Breast epithelium (tissue), 4 donors: ENCODE results near the gene CCDC3. TPM values are rescaled to one million over a fixed set of nuclear protein-coding genes. Genes with fewer than 3 reads are reported as not detected.

ENCODE experiments used
- DNase-seq, 2 donors: peaks; one replicate each; pipeline ENCODE4 v3.0.0-alpha.2; 2019; ENCODE audit warnings: low spot score in 2 of 2
- H3K27ac ChIP-seq, 2 donors: fragments of 200-600 bp; sonication (generic) in 1 of 2; one replicate each; pipeline ENCODE4 v1.5.1; 2016 to 2019; ENCODE audit warnings: mild to moderate bottlenecking in 1 of 2
- H3K27me3 ChIP-seq, 2 donors: fragments of 200-600 bp; sonication (generic) in 1 of 2; one replicate each; pipeline versions ENCODE4 v1.5.1 to v1.6.0; 2017 to 2019; ENCODE audit warnings: control low read depth in 1 of 2, mild to moderate bottlenecking in 1 of 2
- H3K36me3 ChIP-seq: fragments of 200-600 bp; one replicate; pipeline ENCODE4 v1.5.1; 2019
- H3K4me1 ChIP-seq, 2 donors: fragments of 200-600 bp; sonication (generic); one replicate each; pipeline ENCODE4 v1.5.1; 2016 to 2019; ENCODE audit warnings: control low read depth in 1 of 2
- H3K4me3 ChIP-seq, 3 donors: fragments of 200-600 bp; sonication (generic); 1 replicate in 2 of 3; 2 replicates in 1 of 3; pipeline ENCODE4 v1.5.1; 2016 to 2019; ENCODE audit warnings: mild to moderate bottlenecking in 3 of 3, moderate library complexity in 2 of 3
- H3K9me3 ChIP-seq, 2 donors: fragments of 200-600 bp; sonication (generic) in 1 of 2; one replicate each; pipeline ENCODE4 v1.5.1; 2016 to 2019; ENCODE audit warnings: control low read depth in 1 of 2
- POLR2A ChIP-seq: fragments of 450-650 bp; IDR thresholded peaks from one replicate; pipeline ENCODE4 v1.6.1; 2016; ENCODE audit warnings: antibody characterized with exemption, mild to moderate bottlenecking, moderate library complexity
- POLR2AphosphoS5 ChIP-seq, 3 donors: sonication (generic); formaldehyde crosslinking; IDR thresholded peaks; one replicate each; pipeline ENCODE4 v1.6.1; 2017; ENCODE audit warnings: antibody characterized with exemption in 3 of 3
- intact Hi-C: fragments of 100-400 bp; cut with DNase I; formaldehyde crosslinking; loops from one replicate; pipeline ENCODE4 v1.15.1; 2023; ENCODE audit warnings: low total_unique reads
- total RNA-seq, 3 donors: library from RNA; depleted of rRNA; stranded (reverse); fragments of >200 nt; gene quantifications; one replicate each; pipeline ENCODE4 v1.1.0, GENCODE V29; 2016
- TF ChIP-seq, protein P1 (sequence below), 3 donors: fragments of 450-650 bp; IDR thresholded peaks; one replicate each; pipeline ENCODE4 v1.5.1; 2016 to 2017; ENCODE audit warnings: antibody characterized with exemption in 3 of 3, mild to moderate bottlenecking in 3 of 3, moderate library complexity in 3 of 3

Gene CCDC3
- total RNA-seq, 3 donors from 2014 or later, result 8.2 to 13.0 (median 9.8) TPM

DNA sequence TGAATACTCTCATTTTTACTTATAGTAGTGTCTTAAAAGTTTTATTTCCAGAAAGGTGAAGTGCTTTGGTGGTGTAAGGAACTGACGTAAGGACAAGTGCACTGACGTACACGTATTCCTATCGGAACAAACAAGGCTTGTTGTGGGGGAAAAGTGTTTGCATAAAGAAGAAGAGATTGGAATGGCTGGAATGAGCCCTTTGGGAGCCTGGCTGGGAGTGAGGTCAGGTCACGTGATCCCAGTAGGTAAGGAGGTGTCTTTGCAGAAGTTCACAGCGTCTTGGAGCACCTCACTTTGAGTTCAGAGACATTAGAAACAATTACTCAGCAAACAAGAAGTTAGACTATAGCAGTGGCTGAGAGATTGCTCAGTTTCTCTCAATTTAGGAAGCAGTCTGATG is 104.2 kb downstream of the CCDC3 start:
- no peaks in the 10 kb centered on the region for H3K27me3 ChIP-seq
- no peak for TF ChIP-seq POLR2AphosphoS5 (IDR thresholded peaks at IDR 0.05)
- no peak for TF ChIP-seq POLR2A
- TF ChIP-seq, protein P1, sequence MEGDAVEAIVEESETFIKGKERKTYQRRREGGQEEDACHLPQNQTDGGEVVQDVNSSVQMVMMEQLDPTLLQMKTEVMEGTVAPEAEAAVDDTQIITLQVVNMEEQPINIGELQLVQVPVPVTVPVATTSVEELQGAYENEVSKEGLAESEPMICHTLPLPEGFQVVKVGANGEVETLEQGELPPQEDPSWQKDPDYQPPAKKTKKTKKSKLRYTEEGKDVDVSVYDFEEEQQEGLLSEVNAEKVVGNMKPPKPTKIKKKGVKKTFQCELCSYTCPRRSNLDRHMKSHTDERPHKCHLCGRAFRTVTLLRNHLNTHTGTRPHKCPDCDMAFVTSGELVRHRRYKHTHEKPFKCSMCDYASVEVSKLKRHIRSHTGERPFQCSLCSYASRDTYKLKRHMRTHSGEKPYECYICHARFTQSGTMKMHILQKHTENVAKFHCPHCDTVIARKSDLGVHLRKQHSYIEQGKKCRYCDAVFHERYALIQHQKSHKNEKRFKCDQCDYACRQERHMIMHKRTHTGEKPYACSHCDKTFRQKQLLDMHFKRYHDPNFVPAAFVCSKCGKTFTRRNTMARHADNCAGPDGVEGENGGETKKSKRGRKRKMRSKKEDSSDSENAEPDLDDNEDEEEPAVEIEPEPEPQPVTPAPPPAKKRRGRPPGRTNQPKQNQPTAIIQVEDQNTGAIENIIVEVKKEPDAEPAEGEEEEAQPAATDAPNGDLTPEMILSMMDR (IDR thresholded peaks at IDR 0.05), result no peak
- no peak overlapping the region for H3K4me3 ChIP-seq
- no peak for DNase-seq
- no peak overlapping the region for H3K27ac ChIP-seq
- H3K4me1 ChIP-seq, result no peaks in the 10 kb centered on the region
- H3K9me3 ChIP-seq, result peaks cover 0 to 13% of the 10 kb centered on the region in 2 donors
- intact Hi-C loops, result no loop called here
- no peaks in the 10 kb centered on the region for H3K36me3 ChIP-seq

DNA sequence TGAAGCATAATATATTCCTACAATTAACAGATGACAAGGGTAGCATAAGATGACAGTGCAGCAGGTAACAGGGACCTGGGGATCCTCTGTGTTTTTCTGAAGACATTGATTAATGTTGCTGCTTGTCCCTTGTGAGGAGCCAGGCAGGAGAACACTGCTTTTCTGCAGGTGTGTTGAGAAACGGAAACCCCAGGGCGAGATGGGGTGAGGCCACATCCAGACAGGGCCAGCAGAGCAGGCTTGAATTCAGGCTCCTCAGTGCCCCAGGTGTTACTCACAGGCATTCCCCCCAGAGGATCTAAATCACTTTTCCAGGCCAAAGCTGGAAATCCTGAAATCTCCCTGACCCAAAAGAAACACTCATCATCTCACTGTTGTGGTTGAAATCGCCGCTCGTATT is 105.3 kb downstream of the CCDC3 start:
- TF ChIP-seq, protein P1 (IDR thresholded peaks at IDR 0.05), result no peak
- TF ChIP-seq POLR2AphosphoS5 (IDR thresholded peaks at IDR 0.05) (no peak), POLR2A (no peak)
- H3K4me1 ChIP-seq, result no peaks in the 10 kb centered on the region
- intact Hi-C loops, result no loop called here
- H3K4me3 ChIP-seq, result no peak overlapping the region
- DNase-seq, result no peak
- no peak overlapping the region for H3K27ac ChIP-seq
- H3K9me3 ChIP-seq, result peaks cover 0 to 13% of the 10 kb centered on the region in 2 donors
- H3K27me3 ChIP-seq, result no peaks in the 10 kb centered on the region
- H3K36me3 ChIP-seq, result no peaks in the 10 kb centered on the region

DNA sequence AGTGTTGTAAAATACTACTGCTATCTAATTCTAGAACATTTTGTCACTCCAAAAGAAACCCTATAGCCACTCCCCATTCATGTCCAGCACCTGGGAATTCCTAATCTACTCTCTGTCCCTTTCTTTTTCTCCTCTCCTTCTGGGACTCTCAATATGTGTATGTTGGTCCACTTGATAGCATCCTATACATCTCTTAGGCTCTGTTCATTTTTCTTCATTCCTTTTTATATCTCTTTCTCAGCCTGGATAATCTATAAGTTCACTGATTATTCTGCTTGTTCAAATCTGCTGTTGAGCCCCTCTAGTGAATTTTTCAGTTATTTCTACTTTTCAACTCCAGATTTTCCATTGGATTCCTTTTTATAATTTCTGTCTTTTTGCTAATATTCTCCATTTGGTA is 108.6 kb downstream of the CCDC3 start:
- TF ChIP-seq, protein P1 (IDR thresholded peaks at IDR 0.05), result no peak
- TF ChIP-seq POLR2A, result no peak
- TF ChIP-seq POLR2AphosphoS5 (IDR thresholded peaks at IDR 0.05), result no peak
- H3K27ac ChIP-seq, result no peak overlapping the region
- no peaks in the 10 kb centered on the region for H3K36me3 ChIP-seq
- no peak for DNase-seq
- H3K27me3 ChIP-seq, result no peaks in the 10 kb centered on the region
- peaks cover 0 to 18% of the 10 kb centered on the region in 2 donors for H3K9me3 ChIP-seq
- no peaks in the 10 kb centered on the region for H3K4me1 ChIP-seq
- intact Hi-C loops, result no loop called here
- no peak overlapping the region for H3K4me3 ChIP-seq

DNA sequence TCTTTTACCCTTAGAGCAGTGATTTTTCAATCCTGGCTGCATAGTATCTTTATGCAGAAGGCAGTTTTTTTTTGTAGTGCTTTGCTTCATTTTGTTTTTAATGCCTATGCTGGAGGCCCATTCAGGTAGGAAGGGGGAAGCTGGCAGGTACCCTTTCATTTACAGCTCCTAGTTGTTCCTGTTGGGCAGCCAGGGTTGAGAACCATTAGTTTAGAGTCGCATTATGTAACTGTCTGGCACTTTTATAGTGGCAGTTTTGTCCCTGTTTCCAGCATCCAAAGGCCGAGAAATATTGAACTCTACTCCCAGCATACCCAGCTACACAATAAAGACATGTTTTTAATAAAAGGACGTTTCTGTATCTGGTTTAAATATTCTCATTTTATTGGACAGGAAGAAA is 110.6 kb downstream of the CCDC3 start:
- intact Hi-C loops, result no loop called here

DNA sequence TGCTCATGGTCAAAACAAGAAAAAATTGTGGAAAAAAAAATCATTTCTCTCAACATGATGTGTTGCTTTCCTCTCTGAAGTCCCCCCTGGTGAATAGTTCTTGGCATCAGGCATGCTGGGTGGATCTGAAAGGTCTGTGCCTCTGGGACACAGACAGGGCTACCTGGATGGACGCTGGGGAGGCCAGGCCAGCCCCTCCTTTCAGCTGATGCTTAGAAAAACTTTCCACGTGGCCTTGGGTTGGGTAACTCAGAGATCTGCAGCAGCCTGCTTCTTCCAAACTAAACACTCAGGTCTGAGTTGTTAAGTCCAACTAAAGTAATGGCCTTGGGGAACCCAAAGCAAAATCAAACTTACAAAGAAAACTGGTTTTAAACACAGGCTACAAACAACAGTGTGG is 113.0 kb downstream of the CCDC3 start:
- no peaks in the 10 kb centered on the region for H3K4me1 ChIP-seq
- intact Hi-C loops, result no loop called here
- no peak overlapping the region for H3K4me3 ChIP-seq
- H3K36me3 ChIP-seq, result no peaks in the 10 kb centered on the region
- no peak for DNase-seq
- TF ChIP-seq POLR2AphosphoS5 (IDR thresholded peaks at IDR 0.05) (no peak), POLR2A (no peak)
- TF ChIP-seq, protein P1 (IDR thresholded peaks at IDR 0.05), result no peak
- H3K27me3 ChIP-seq, result no peaks in the 10 kb centered on the region
- H3K27ac ChIP-seq, result no peak overlapping the region
- peaks cover 0 to 14% of the 10 kb centered on the region in 2 donors for H3K9me3 ChIP-seq

More for the DNA sequence above, 110.6 kb downstream of the CCDC3 start:
- TF ChIP-seq POLR2AphosphoS5 (IDR thresholded peaks at IDR 0.05) (no peak), POLR2A (no peak)
- TF ChIP-seq, protein P1 (IDR thresholded peaks at IDR 0.05), result no peak
- H3K9me3 ChIP-seq, result peaks cover 0 to 18% of the 10 kb centered on the region in 2 donors
- no peaks in the 10 kb centered on the region for H3K36me3 ChIP-seq
- no peak overlapping the region for H3K27ac ChIP-seq
- H3K4me1 ChIP-seq, result no peaks in the 10 kb centered on the region
- no peak overlapping the region for H3K4me3 ChIP-seq
- no peaks in the 10 kb centered on the region for H3K27me3 ChIP-seq
- no peak for DNase-seq
